NB4 (cell line): ENCODE data around the gene COL4A1.

Source experiments
- DNase-seq: peaks from one replicate; pipeline ENCODE4 v3.0.0; 2010; ENCODE audit warnings: low read depth
- H3K4me3 ChIP-seq: one replicate; pipeline ENCODE4 v1.5.1; 2011; ENCODE audit warnings: mild to moderate bottlenecking, low read depth, low read length, moderate library complexity
- MYC ChIP-seq: IDR thresholded peaks from 2 replicates; pipeline ENCODE4 v1.6.1; 2011; ENCODE audit warnings: low read depth, low read length
- POLR2A ChIP-seq: IDR thresholded peaks from 2 replicates; pipeline ENCODE4 v1.6.1; 2011; ENCODE audit warnings: mild to moderate bottlenecking; ENCODE audit not compliant: insufficient read length; ENCODE audit errors: extremely low read depth
- TF ChIP-seq, protein P1 (sequence below): IDR thresholded peaks from 2 replicates; pipeline ENCODE4 v1.6.1; 2011; ENCODE audit warnings: low read depth, low read length
- TF ChIP-seq, protein P2 (sequence below): IDR thresholded peaks from one replicate; pipeline ENCODE4 v1.5.1; 2012; ENCODE audit warnings: low read depth, low read length

COL4A1 gene

DNA sequence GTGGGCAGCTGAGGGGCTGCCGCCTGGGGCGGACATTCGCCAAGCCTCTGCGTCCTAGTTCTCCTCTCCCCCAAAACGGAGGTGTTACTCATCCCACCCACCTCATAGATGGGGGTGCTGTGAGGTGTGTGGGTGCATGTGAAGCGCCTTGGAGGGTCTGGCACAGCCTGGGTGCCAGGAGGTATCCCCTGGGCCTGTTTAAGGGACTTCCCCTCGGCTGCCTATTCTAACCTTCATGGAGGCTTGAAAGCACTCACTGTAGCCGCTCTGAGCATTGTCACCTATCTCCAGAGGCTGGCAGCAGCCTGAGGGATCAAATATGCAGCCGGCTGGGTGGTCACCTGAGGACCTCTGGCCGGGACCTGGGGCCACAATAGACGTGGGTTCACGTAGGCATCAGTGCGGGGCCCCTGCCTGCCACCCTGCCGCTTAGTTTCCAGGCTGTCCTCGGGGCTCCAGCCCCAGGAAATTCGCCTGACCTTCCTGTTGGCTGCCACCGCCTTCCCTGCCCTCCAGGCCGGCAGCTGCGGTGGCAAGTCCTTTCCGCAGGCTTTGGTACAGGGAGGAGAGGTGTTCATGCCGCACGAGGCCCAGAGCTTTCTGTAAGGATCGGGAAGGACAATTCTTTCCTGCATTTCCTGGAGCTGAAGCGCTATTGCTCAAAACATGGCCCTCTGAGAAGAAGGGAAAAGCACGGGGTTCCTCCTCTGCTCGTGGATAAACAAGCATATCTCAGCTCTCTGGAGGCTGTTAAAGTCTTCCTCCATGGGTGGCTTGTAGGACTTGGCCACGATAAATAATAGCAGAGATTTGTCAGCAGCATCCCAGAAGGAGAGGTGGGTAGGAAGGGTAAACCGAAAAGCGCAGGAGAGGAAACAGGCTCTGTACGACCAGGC is 4.7 kb upstream of the COL4A1 start:
- H3K4me3 ChIP-seq = no peak overlapping the region
- TF ChIP-seq, protein P1, sequence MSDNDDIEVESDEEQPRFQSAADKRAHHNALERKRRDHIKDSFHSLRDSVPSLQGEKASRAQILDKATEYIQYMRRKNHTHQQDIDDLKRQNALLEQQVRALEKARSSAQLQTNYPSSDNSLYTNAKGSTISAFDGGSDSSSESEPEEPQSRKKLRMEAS = no peak
- TF ChIP-seq POLR2A = no peak
- TF ChIP-seq, protein P2, sequence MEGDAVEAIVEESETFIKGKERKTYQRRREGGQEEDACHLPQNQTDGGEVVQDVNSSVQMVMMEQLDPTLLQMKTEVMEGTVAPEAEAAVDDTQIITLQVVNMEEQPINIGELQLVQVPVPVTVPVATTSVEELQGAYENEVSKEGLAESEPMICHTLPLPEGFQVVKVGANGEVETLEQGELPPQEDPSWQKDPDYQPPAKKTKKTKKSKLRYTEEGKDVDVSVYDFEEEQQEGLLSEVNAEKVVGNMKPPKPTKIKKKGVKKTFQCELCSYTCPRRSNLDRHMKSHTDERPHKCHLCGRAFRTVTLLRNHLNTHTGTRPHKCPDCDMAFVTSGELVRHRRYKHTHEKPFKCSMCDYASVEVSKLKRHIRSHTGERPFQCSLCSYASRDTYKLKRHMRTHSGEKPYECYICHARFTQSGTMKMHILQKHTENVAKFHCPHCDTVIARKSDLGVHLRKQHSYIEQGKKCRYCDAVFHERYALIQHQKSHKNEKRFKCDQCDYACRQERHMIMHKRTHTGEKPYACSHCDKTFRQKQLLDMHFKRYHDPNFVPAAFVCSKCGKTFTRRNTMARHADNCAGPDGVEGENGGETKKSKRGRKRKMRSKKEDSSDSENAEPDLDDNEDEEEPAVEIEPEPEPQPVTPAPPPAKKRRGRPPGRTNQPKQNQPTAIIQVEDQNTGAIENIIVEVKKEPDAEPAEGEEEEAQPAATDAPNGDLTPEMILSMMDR = no peak
- no peak for TF ChIP-seq MYC
- no peak for DNase-seq

DNA sequence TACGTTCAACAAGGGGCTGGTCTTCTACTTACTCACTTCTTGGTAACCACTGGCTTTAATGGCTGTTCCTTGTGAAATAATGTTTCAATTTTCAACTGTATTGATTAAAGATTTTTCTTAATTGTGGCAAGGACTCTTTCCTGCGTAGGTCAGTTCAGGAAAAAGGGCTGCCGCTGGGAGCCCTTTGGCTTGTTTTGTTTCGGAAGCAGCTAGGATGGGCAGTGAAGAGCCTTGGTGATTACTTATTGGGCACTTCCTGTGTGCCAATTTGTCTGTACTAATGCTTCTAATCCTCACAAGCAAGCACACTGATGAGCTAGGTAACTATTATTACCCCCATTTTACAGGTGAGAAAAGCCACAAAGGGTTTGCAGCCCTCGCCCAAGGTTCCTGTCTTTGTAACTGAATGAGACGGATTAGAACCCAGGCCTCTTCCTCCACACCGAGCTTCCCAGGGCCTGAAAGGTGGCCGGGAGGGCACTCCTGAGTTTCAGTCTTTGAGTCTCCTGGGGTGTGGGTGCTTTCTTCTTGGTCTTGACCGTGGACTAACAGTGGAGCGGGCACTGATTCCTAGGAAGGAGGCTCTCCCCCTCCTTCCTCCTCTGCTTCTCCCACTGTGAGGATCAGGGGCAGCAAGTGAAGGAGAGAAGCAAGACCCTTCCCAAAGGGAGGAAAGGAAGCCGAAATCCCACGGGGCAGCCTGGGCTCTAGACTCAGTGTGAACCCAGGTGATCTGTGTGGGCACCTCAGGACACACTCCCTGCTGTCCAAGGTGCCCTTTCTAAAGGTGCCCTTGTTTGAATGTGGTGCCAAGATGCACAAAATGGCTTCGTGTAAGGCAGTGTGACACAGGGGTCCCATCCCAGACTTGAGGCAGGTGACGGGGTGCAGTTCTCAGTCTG is 3.8 kb upstream of the COL4A1 start:
- no peak overlapping the region for H3K4me3 ChIP-seq
- TF ChIP-seq POLR2A = no peak
- TF ChIP-seq, protein P1 = no peak
- no peak for TF ChIP-seq MYC
- TF ChIP-seq, protein P2 = no peak
- no peak for DNase-seq

DNA sequence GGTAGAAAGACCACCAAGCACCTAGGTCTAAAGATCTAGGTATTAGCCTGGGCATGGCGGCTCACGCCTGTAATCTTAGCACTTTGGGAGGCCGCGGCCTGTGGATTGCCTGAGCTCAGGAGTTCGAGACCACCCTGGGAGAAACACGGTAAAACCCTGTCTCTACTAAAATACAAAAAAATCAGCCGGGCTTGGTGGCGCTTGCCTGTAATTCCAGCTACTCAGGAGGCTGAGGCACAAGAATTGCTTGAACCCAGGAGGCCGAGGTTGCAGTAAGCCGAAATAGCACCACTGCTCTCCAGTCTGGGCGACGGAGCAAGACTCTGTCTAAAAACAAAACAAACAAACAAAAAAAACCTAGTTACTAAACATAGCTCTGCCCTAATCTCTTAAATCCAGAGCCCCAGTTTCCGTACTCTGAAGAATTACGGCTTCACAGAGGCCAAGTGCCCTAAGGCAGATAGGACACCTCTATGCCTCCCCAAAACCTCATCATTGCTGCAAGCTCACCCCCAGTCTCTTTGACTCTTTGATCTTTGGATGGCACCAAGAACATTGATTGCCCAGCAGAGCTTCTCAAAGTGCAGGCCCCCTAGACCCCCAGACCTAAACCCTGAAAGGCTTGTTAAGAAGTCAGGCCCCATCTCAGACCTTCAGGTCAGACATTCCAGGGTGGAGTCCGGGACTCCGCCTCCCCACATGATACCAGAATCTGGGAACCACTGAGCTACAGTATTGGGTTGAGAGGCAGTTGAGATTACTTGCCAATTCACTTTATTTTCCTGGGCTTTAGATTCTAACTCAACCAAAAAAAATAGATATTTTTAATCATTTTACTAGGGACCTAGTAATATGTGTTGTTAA is 2.9 kb upstream of the COL4A1 start:
- TF ChIP-seq, protein P1 = no peak
- TF ChIP-seq, protein P2 = no peak
- no peak for TF ChIP-seq POLR2A
- no peak for TF ChIP-seq MYC
- DNase-seq = no peak
- no peak overlapping the region for H3K4me3 ChIP-seq

DNA sequence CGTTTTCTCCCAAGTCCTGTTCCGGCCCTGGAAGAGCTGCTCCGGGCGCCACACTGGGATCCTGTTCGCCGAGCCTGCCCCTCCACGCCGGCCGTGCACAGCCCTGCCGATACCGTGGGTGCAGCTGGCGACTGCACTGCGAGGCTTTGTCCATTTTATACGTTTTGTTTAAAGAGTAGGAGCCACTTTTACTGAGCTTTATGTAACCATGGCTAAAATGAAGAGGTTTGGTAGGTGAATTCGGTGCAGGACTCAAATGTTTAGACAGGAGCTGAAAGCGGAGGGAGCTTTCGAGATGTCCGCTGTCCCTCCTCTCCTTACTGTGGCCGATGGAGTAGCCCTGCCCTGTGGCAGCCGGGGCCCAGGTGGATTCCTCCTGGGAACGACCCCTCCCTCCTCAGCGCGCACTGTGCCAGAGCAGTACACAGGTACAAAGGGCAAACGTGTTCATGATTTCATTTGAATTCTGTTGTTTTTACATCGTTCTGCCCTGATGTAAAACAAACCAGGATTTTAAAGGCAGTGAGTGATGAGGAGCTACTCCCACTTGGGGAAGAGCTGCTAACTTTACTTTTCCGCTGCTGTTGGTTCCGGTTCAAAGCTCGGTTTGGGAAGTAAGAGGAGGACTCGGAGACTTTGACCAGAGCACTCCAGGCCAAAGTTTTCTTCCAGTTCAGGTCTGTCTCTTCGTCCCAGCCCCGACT is 1.9 kb upstream of the COL4A1 start:
- no peak overlapping the region for H3K4me3 ChIP-seq
- no peak for DNase-seq

More for the DNA sequence above, 1.9 kb upstream of the COL4A1 start:
- TF ChIP-seq POLR2A (no peak), MYC (no peak)
- TF ChIP-seq, protein P2 = no peak
- TF ChIP-seq, protein P1 = no peak
